Measurements from ENCODE around the gene ANKRD29.

Gene ANKRD29

DNA sequence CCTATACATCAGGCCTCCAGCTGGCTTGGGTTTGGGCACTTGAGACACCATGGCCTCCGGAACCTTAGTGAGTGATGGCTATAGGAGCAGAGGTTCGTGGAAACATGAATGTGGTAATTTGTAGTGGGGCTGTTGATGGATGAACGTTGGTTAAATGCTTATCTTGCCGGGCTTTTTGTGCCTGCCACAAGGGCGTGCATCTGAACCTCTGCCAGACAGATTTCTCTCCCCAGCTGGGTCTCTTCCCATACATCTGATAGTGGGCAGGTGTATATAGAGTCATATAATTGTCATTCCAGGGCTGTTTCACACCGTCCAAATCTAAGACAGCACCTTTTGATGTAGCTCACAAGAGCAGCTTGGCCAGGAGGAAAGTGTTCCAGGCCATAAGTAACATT is 41.3 kb upstream of the ANKRD29 start:
- no peak overlapping the region for H3K27ac ChIP-seq
- TF ChIP-seq, protein P1, sequence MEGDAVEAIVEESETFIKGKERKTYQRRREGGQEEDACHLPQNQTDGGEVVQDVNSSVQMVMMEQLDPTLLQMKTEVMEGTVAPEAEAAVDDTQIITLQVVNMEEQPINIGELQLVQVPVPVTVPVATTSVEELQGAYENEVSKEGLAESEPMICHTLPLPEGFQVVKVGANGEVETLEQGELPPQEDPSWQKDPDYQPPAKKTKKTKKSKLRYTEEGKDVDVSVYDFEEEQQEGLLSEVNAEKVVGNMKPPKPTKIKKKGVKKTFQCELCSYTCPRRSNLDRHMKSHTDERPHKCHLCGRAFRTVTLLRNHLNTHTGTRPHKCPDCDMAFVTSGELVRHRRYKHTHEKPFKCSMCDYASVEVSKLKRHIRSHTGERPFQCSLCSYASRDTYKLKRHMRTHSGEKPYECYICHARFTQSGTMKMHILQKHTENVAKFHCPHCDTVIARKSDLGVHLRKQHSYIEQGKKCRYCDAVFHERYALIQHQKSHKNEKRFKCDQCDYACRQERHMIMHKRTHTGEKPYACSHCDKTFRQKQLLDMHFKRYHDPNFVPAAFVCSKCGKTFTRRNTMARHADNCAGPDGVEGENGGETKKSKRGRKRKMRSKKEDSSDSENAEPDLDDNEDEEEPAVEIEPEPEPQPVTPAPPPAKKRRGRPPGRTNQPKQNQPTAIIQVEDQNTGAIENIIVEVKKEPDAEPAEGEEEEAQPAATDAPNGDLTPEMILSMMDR (conservative IDR thresholded peaks at IDR 0.05): no peak

DNA sequence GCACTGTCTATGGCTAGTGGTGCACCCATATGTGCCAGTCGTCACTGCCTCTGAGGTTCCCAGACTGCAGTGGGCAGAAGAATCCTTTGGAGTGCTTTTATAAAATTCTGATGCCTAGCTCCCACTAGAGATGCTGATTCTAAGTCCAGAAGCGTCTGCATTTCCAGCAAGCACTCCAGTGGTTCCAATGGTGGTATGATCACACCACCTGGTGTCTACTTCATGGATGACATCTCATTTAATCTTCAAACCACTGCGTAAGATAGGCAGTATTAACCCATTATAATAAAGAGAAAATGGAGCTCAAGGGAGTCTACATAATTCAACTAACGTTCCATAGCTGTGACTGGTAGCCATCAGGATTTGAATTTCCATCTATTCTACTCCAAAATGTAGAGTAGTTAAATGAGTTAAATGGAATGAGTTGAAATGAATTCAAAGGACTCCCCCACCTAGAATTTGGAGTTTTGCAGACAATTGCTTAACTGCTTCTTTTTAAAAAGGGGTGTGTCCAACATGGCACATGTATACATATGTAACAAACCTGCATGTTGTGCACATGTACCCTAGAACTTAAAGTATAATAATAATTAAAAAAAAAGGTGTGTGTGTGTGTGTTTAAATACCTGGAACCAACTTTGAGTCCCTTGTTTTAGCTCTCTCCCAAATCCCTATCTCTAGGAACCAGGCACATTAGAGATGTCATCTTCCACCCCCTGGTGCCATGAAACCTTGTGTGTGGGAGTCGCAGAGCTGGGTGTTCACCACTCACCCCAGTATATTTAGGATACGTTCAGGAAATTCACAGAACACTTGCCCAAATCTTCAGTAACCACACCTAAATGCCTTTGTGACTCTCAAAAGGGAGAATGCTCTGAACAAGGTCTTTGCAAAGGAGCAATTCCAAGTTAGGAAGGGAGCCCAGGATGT is 40.6 kb upstream of the ANKRD29 start:
- H3K27ac ChIP-seq: 0 out of 2 replicates have a peak overlapping the region, but pooled peaks have one; percentile 8
- TF ChIP-seq, protein P1 (conservative IDR thresholded peaks at IDR 0.05): peak; percentile 69

DNA sequence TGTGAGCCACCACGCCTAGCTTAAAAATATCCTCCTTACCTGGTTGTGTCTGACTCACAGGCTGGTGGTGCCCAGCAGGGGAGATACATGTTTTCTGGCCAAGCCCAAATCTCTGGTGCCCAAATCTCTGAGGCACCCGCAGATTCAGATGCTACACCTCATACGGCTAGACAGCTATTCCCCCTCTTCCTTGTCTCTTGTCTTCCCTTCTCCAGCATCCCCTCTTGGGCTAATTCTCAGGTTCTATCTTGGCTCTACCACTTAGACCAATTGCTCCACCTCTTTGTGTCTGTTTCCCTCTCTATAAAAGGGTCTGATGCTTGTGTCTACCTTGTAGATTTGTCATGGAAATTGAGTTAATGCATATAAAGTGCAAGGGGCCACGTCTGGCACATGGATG is 39.9 kb upstream of the ANKRD29 start:
- TF ChIP-seq, protein P1 (conservative IDR thresholded peaks at IDR 0.05): no peak
- H3K27ac ChIP-seq: 0 out of 2 replicates have a peak overlapping the region, but pooled peaks have one; percentile 8

DNA sequence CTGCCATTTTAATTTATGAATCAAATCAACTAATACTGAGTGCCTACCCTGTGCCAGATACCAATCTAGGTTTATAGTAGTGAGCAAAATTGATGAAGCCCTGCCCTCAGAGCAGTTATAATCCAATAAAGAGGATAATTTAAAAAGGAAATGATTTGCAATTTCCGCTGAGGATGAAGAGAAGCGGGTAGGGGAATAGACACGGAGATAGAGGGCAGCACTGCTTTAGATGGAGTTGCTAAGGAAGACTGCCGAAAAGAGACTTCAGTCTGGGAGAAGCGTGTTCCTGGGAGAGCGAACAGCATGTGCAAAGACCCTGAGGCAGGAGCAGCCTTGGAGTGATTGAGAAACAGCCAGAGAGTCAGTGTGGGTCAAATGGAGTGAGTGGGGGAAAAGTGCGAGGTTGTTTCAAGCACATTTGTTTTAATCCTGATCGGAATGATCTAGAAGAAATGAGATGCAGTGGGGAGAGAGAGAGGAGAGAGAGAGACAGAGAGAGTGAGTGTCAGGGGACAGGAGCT is 38.9 kb upstream of the ANKRD29 start:
- H3K27ac ChIP-seq: no peak overlapping the region
- TF ChIP-seq, protein P1 (conservative IDR thresholded peaks at IDR 0.05): no peak

DNA sequence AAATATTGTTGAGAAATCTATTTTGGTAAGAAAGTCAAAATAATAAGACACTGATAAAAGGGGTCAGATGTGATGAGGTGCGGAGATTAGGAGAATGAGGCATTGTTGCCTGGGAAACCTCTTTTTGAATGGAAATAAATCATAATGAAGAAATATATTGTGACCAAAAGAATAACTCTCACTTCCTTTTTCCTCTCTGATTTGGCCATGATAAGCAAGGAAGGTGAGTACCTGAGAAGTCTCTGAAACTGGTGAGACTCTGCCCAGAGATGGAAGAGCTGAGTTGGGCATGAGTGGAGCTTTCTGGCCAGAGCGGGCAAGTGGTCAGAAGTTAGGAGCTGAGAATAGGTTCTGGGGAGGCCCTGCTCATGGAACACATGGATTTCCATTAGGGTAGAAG is 38.3 kb upstream of the ANKRD29 start:
- H3K27ac ChIP-seq: no peak overlapping the region
- TF ChIP-seq, protein P1 (conservative IDR thresholded peaks at IDR 0.05): no peak

DNA sequence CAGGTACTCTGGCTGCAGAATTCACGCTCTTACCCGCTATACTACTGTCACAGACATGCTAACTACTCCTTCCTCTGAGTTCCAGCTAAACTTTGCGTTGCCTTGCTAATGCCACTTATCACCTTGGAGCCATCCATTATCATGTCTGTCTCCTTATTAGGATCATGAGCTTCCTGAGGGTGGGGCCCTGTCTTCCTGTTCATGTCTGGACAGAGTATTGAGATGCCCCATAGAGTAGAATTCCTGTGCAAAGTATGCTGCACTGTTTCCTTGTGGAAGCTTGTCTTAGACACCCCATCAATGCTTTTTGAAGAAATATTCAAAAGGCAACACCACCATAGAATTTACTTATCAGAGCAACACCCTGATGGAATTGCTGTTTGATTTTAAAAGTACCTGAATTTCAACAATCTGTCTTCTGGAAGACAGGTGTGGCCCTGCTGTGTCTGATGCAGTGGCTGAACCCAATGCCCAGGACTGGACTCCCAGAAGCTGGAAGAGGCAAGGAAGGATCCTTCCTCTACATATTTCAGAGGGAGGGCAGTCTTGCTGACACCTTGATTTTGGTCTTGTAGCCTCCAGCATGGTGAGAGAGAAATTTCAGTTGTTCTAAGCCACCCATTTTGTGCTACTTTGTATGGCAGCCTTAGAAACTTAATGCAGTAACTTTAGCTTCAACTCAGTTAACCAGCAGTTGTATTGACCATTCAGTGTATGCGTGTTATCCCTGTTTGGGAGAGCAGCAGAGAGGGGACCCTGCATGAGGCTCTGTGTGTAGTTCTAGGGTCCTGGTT is 32.1 kb upstream of the ANKRD29 start:
- TF ChIP-seq, protein P1 (conservative IDR thresholded peaks at IDR 0.05): no peak
- H3K27ac ChIP-seq: peak overlapping the region; percentile 42

DNA sequence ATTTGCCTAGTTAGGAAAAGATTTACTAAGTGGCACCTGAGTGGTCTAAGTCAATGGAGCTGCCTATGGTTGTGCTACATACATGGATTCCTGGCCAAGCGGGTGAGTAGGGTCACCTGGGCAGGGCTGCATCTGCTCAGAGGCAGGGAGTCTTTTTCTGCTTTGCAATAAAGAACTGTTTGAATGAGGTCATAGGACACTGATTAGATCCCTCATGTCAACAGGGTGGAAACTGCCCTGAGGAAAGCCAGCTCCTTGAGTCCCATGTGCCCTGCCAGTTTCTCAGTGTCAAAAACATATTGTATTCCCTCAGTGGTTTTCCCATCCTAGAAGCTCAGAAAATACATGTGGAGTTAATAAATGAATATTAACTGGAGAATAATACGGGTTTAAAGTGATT is 31.1 kb upstream of the ANKRD29 start:
- no peak overlapping the region for H3K27ac ChIP-seq
- TF ChIP-seq, protein P1 (conservative IDR thresholded peaks at IDR 0.05): no peak

Measured in VCaP (cell line).